Stimulated activated CD8-positive, alpha-beta memory T cell treated with anti-CD3 and anti-CD28 coated beads, Interleukin-4, amount 100 ng/mL, for 1 hour (primary cell): ENCODE measurements around the gene MVK.

Source experiments
- DNase-seq, 2 donors: peaks; one replicate each; pipeline ENCODE4 v3.0.0-alpha.2; 2020; ENCODE audit warnings: low read depth in 2 of 2, low spot score in 1 of 2

Gene MVK

DNA sequence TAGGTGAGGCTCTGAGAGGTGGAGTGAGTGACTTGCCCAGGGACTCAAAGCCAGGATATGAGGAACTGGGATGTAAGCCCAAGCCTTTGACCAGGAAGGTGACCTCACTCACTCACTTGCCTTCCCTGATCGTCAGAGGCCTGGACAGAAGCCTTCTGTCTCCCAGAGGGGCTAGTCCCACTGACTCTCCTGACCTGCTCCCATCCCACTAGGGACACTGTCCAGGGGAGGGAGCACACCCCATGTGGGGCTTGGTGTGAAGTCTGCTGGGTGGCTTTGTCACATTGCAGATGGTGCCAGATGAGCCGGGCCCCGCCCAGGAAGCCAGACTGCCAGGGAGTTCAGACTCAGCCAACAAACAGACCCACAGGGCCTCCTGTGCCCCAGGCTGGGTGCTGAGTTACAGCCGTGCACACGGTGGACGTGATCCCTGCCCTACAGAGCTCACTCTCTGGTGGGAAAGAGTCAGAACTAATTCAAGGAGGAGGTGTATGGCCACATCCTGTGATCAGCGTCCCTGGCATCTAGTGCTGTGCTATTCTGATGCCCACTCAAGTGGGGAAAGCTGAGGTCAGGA, 28.6 kb upstream of the MVK start:
- no peak for DNase-seq

GRCh38 chr12:109545826-109546225, 27.8 kb upstream of the MVK start:
- no peak for DNase-seq

GRCh38 chr12:109547286-109547685, 26.3 kb upstream of the MVK start:
- DNase-seq = no peak

GRCh38 chr12:109548258-109548657, 25.3 kb upstream of the MVK start:
- no peak for DNase-seq

- no peak for DNase-seq
These were observed 23.9 kb upstream of the MVK start for GRCh38 chr12:109549613-109550270.

GRCh38 chr12:109550281-109550680, 23.3 kb upstream of the MVK start:
- DNase-seq = no peak

DNA sequence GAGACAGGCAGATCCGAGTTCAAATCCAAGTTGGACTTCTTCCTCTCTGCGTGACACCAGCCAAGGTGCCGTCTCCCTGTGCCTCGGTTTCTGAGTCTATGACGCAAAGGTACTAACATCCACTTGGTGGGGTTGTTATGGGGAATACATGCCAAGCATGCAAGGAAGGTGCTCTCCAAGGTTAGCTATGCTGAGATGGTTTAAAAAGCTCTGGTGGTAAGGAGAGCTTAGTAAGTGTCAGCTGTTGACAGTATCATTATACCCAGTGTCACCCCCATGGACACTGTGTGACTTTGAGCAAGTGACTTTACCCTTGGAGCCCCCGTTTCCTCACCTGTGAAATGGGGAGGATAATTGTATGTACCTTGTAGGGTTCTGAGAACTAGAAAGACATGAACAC, 22.5 kb upstream of the MVK start:
- DNase-seq = no peak

DNA sequence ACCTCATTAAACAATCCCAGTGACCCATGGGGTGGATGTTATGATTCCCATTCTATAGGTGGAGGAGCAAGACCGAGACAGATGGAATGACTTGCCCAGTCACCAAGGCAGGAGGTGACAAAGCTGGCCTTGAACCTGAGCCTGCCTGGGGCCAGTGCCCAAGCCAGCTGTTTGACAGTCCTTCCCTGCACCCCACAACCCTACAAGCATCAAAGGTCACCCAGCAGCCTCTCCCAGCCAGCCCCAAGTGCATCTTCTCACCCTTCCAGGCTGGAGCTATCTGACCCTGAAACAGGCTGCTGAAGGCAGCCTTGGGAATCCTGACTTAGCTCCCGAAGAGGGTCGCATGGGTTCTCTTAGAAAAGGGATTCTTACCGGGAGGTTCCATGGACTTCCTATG, 20.6 kb upstream of the MVK start:
- DNase-seq = no peak

DNA sequence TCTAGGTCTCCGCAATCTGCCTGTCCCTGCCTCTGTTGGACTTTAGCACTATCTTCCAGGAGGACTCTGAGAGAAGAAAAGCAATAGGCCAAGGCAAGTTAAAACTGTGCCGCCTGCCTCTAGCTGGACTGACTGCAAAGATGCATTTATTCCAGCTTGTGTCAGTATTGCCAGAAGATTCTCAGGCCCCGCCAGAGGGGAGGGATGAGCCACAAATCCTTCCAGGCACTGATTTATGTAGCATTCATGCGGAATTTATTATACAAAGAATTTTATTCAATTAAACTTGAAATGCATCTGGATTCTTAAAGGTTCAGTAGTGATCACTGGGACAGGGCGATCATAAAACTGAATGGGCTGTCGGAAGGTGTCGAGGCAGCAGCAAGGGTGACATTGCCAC, 20.1 kb upstream of the MVK start:
- DNase-seq = no peak

DNA sequence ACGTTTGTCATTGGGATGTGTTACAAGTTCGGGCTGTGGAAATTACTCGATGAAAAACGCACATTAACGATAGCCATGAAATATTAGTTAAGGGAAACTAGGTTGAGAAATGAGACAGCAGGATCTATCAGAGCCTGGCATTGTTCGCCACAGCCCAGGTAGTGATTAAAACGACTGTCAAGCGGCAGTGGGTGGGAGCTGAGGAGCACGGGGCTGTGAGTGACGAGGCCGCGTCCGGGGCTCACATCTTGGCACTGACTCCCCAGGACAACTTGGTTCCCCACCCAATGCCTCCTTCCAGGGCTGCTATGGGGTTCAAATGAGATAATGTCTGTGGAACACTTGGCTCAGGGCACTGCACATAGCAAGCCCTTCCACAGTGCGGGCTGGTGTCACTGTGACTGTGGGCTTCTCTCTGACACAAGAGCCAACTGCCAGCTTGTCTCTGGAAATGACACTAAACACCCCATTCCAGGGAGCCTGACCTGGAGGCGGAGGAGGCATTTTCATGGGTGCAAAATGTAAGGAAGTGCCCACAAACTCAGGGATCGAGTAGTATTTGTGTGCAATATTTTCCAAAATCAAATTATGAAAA, 19.6 kb upstream of the MVK start:
- no peak for DNase-seq

DNA sequence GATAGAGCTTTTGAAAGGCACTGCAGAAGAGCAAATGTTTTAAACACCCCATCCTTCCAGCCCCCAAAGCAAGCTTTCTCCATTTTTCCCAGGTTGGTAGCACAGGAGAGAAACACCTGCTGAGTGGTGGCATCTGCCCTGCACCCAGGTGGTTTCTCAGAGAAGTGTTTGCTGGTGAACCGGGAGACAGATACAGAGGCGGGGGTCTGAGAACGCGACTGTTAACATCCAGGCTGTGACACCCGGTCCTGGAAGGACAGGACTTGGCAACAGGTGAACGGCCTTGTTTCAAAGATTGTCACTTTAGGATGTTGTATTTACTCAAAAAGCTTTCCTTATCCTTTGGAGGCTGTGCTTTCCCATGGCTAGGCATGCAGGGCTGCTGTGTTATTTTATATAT, 18.8 kb upstream of the MVK start:
- no peak for DNase-seq

GRCh38 chr12:109555431-109556315, 17.9 kb upstream of the MVK start:
- no peak for DNase-seq

GRCh38 chr12:109557200-109557599, 16.4 kb upstream of the MVK start:
- DNase-seq = no peak

DNA sequence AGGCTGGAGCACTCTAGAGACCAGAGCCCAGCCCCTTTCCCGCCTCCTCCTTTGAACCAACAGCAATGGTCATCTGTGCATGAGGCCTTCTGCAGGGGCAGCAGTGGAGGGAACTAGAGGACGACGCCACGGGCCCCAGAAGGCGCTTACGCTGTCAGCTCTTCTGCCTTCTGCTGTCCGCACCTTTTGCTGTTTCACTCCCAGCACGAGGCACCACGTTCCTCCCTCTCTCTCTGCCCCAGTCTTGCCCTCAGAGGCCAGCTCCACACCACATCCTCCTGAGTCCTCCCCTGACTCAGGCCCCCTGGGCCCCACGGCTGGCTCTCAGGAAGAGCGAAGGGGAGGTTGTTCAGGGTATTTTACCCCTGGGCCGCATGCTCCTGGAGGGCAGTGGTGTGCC, 15.8 kb upstream of the MVK start:
- no peak for DNase-seq

DNA sequence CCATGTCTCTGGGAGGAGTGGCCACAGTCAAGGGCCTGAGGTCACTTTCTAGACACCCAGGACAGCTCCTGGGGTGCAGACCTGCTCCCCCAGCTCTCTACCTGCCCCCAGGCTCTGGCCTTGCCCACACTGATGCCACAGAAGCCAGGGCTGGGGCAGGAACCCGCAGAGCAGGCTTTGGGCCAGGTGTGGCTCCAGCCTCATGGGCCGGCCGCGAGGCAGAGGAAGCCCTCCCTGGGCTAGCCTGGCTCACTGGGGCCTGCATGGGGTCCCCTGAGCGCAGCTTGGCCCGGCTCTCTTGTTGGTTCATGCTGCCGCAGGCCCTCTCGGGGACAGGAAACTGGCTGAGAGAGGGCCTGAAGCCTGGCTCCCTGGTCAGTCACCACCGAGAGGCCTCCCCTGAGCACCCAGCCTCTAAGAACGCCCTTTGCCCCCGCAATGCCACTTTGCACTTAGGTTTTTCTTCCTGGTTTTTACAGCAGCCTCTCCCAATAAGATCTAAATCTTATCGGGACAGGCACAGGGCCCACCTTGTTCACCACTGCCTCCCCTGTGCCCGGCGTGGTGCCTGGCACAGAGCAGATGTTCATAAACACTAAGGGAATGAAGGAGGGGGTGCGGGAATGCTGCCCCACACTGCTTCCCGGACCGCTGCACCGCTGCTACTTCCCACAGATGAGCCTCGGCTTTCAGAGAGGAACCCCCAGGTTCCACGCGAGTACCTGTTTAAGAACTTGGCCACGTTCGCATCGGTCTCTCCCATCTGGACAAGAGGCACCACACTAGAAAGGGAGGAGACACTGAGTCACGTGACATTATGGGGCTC, 15.0 kb upstream of the MVK start:
- no peak for DNase-seq

DNA sequence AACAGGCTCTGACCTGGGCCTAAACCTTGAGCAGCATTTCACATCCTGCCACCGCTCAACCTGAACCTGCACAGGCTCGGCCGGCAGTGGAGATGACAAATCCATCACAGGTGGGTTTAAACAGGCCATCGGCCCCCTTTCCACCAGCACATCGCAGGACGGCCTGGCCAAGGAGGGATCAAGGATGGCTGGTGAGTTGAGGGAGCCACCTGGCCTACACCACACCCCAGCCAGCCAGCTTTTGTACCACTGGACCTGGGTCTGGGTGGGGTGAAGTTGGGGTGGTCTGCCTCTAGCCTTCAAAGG, 14.4 kb upstream of the MVK start:
- no peak for DNase-seq

DNA sequence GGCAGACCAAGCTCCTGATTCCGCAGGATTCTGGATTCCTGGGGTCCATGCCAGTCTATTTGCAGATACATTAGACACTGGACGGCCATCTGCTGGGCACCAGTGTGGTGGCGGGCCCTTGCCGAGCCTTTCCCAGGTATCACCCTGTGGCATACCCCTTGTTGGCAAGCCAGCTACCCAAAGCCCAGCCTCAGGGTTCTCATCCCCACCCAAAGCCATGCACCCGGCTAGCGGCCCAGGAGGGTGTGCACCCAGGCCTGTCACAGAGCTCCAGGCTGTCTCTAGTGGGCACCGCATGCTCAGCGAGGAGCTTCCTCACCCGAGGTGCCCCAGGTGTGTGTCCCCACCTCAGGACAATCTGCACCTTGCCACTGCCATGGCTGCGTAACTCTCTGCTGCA, 14.0 kb upstream of the MVK start:
- DNase-seq = no peak

GRCh38 chr12:109560867-109561710, 12.5 kb upstream of the MVK start:
- no peak for DNase-seq

DNA sequence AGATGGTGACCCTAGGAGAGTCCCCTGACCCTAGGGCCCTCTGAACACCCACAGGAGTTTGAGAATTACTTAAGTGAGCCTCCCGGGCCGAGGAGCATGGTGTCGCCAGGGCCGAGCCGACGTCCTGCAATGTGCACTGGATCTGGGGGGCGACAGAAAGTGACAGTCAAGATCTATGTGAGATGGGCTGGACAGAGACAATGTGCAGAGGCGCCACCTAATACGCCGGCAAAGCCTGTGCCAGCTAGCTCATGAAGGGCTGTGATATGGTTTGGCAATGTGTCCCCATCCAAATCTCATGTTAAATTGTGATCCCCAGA, 11.9 kb upstream of the MVK start:
- DNase-seq = no peak

DNA sequence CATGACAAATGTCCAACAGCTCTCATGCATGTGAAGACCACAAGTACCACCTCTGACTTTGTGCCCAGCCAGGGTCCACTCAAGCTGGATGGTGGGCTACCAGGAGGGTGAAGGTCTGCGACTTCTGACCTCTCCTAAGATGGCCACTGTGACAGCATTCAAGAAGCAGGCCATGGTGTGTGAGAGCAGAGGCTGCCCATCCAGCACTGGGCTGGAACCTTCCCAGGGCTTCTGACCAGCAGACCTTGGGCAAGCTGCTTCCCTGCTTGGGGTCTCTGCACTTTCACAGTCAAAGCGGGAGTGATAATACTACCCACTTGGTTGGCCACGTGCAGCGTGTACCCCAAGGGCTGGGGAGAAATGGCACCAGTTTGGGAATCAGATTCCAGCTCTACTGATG, 10.7 kb upstream of the MVK start:
- no peak for DNase-seq
